ENCODE results near the gene PITX3.

DNA sequence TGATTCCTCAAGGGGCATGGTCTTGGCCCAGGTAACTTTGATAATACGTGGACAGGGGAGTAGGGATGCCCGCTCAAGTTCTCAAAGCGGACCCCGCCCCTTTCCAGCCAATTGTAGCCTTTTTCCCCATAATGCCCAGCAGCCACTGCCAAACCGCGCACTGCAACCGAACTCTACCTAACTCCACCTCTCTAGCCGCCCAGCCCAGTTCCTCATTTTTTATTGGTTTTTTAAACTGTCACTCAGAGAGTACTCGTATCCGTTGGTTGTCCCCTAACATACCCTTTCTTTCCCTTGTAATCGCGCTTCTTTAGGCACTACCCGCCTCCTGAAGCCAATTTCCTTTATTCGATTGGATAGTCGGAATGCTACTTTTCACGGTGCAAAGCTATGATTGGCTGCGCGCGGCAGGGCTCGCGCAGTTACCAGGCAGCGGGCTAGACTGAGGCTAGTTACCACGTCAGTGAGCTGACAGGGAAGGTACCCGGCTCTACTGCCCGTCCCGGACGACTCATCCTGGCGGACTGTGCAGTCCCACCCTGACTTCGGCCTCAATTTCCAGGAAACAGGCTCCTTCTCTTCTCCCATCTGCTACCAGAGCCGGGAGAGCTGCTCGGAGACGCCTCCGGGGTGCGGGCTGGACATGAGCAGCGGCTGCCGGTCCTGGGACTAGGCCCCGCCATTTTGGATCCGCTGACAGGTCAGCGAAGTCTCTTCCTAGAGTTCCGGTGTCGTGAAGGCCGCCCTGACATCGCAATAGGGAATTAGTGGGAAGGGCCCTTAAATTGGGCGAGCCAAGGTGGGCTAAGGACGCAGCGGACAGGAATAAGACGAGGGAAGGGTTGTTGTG lies 4.0 kb upstream of the PITX3 start, which contains the start of gene GBF1:
- TF ChIP-seq, protein P1, sequence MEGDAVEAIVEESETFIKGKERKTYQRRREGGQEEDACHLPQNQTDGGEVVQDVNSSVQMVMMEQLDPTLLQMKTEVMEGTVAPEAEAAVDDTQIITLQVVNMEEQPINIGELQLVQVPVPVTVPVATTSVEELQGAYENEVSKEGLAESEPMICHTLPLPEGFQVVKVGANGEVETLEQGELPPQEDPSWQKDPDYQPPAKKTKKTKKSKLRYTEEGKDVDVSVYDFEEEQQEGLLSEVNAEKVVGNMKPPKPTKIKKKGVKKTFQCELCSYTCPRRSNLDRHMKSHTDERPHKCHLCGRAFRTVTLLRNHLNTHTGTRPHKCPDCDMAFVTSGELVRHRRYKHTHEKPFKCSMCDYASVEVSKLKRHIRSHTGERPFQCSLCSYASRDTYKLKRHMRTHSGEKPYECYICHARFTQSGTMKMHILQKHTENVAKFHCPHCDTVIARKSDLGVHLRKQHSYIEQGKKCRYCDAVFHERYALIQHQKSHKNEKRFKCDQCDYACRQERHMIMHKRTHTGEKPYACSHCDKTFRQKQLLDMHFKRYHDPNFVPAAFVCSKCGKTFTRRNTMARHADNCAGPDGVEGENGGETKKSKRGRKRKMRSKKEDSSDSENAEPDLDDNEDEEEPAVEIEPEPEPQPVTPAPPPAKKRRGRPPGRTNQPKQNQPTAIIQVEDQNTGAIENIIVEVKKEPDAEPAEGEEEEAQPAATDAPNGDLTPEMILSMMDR (IDR thresholded peaks at IDR 0.05; ENCODE audit: insufficient read depth, low read depth, low read length) = no peak
- no peak for TF ChIP-seq EZH2 (IDR thresholded peaks at IDR 0.05; ENCODE audit: insufficient read depth, low read length)
